NT2/D1 (cell line): ENCODE results near the gene RLF.

Experiments used
- DNase-seq: peaks from one replicate; pipeline ENCODE4 v3.0.0-alpha.2; 2011; ENCODE audit warnings: low read depth, low spot score
- H3K27me3 ChIP-seq: 2 replicates; pipeline ENCODE4 v1.6.0; 2011; ENCODE audit warnings: mild to moderate bottlenecking; ENCODE audit not compliant: insufficient read length, insufficient read depth
- H3K36me3 ChIP-seq: 2 replicates; pipeline ENCODE4 v1.6.1; 2011; ENCODE audit warnings: mild to moderate bottlenecking, low read length, mixed read lengths; ENCODE audit not compliant: insufficient read depth, insufficient read length
- H3K4me1 ChIP-seq: 2 replicates; pipeline ENCODE4 v1.5.1; 2011; ENCODE audit not compliant: insufficient read depth, insufficient read length
- H3K4me3 ChIP-seq: 2 replicates; pipeline ENCODE4 v1.5.1; 2011; ENCODE audit warnings: low read depth; ENCODE audit not compliant: insufficient read length
- H3K9ac ChIP-seq: 2 replicates; pipeline ENCODE4 v1.6.0; 2011; ENCODE audit warnings: low read depth; ENCODE audit not compliant: insufficient read length
- H3K9me3 ChIP-seq: 2 replicates; pipeline ENCODE4 v1.5.1; 2011; ENCODE audit warnings: mild to moderate bottlenecking, low read length; ENCODE audit not compliant: insufficient read depth
- SUZ12 ChIP-seq: IDR thresholded peaks from 2 replicates; pipeline ENCODE4 v1.6.1; 2011; ENCODE audit not compliant: insufficient read length, insufficient read depth; ENCODE audit errors: extremely low read depth
- YY1 ChIP-seq: IDR thresholded peaks from 2 replicates; pipeline ENCODE4 v1.6.1; 2011; ENCODE audit not compliant: insufficient read length, insufficient read depth
- ZNF274 ChIP-seq: IDR thresholded peaks from 2 replicates; pipeline ENCODE4 v1.6.1; 2011; ENCODE audit warnings: mild to moderate bottlenecking, low read depth, low read length

RLF gene

GRCh38 chr1:40132383-40133311, 28.5 kb upstream of the RLF start:
- no peak for DNase-seq
- Histone ChIP-seq H3K9ac (no peak overlapping the region), H3K27me3 (no peaks in the 10 kb centered on the region), H3K36me3 (no peaks in the 10 kb centered on the region), H3K4me3 (no peak overlapping the region), H3K9me3 (no peaks in the 10 kb centered on the region), H3K4me1 (no peaks in the 10 kb centered on the region)
- TF ChIP-seq YY1 = no peak
- TF ChIP-seq SUZ12 = no peak
- TF ChIP-seq ZNF274 = no peak

- Histone ChIP-seq H3K9me3 (no peaks in the 10 kb centered on the region), H3K4me1 (no peaks in the 10 kb centered on the region), H3K4me3 (no peak overlapping the region), H3K36me3 (no peaks in the 10 kb centered on the region), H3K27me3 (no peaks in the 10 kb centered on the region), H3K9ac (no peak overlapping the region)
- TF ChIP-seq YY1 = no peak
- TF ChIP-seq SUZ12 = no peak
- TF ChIP-seq ZNF274 = no peak
- DNase-seq = no peak
Measured at GRCh38 chr1:40133312-40133665, 27.9 kb upstream of the RLF start.

DNA sequence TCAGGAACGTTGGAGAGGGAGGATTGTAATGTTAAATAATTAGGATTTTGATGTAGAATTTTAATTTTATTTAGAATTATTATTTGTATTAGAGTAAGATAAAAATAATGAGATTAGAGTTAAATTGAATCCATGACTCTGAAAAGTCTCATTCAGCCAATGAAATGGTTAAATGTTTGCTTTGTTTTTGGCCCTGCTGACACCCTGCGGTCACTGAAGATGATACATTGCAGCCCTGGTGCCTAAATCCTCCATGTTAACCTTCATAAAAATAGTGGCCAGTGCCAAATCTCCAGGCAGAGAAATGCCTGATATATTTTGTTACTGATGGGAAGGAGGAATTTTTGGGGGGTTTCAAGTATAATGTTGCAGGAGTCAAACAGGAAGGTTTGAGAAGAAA, 27.3 kb upstream of the RLF start:
- H3K9ac ChIP-seq = no peak overlapping the region
- H3K4me1 ChIP-seq = no peaks in the 10 kb centered on the region
- H3K27me3 ChIP-seq = no peaks in the 10 kb centered on the region
- no peaks in the 10 kb centered on the region for H3K9me3 ChIP-seq
- no peak overlapping the region for H3K4me3 ChIP-seq
- no peak for TF ChIP-seq SUZ12
- TF ChIP-seq ZNF274 = no peak
- TF ChIP-seq YY1 = no peak
- no peak for DNase-seq
- H3K36me3 ChIP-seq = no peaks in the 10 kb centered on the region

DNA sequence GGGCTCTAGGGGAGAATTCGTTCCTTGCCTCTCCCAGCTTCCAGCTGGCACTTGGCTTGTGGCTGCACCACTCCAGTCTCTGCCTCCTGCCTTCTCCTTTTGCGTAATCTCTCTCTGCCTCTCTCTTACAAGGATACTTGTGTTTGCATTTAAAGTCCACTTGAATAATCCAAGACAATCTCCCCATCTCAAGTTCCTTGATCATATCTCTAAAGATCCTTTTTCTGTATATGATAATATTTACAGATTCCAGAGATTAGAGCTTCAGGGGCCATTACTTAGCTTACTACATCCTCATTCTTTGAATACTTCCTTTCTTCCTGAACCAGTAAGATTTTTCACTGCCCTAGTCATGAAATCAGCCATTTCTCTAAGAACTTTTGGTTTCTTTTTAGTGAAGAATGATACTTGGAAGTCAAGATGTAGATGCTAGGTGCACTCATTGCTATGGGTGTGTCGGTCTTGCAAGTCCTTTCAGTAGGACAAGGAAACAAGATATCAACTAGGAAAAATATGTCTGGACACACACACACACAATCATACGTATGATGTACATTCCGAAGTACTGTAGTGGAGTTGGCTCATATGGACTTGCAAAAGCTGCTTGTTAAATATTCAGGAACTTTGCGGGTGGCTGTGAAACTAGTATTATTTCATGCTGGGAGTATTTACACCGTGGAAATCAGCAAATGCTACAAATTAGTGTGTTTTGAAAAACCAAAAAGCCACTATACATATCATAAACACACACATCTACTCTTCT, 20.8 kb upstream of the RLF start:
- TF ChIP-seq ZNF274 = no peak
- TF ChIP-seq SUZ12 = no peak
- no peaks in the 10 kb centered on the region for H3K4me1 ChIP-seq
- H3K36me3 ChIP-seq = no peaks in the 10 kb centered on the region
- no peaks in the 10 kb centered on the region for H3K9me3 ChIP-seq
- no peak overlapping the region for H3K9ac ChIP-seq
- no peak overlapping the region for H3K4me3 ChIP-seq
- no peak for DNase-seq
- H3K27me3 ChIP-seq = peaks cover 12% of the 10 kb centered on the region

DNA sequence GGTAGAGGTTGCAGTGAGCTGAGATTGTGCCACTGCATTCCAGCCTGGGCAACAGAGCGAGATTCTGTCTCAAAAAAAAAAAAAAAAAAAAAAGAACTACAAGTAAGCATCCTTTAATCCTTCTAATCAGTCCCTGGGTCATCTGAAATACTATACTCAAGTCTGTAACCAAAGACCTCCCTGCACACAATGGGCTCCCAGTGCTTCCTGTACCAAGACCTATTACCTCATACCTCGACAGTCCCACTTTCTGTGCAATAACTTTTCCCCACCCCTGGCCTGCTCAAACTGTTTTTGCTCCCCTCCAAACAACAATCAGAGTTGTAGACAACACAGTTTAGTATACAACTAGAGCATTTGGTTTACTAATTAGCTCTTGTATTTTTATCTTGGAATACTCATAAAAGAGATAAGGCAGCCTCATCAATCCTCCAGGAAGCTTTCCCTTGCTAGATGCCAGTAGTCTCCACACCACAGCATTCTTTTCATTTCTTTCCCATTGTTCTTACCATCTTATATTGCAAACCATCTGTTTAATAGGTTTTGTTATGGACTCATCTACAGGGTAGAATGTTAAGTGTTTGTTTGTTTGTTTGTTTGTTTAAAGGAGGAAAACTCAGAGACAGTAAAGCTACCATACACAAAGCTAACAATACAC, 19.2 kb upstream of the RLF start:
- Histone ChIP-seq H3K4me1 (no peaks in the 10 kb centered on the region), H3K9me3 (no peaks in the 10 kb centered on the region), H3K36me3 (no peaks in the 10 kb centered on the region), H3K27me3 (peaks cover 20% of the 10 kb centered on the region), H3K9ac (no peak overlapping the region), H3K4me3 (no peak overlapping the region)
- no peak for DNase-seq
- no peak for TF ChIP-seq YY1
- TF ChIP-seq ZNF274 = no peak
- no peak for TF ChIP-seq SUZ12

DNA sequence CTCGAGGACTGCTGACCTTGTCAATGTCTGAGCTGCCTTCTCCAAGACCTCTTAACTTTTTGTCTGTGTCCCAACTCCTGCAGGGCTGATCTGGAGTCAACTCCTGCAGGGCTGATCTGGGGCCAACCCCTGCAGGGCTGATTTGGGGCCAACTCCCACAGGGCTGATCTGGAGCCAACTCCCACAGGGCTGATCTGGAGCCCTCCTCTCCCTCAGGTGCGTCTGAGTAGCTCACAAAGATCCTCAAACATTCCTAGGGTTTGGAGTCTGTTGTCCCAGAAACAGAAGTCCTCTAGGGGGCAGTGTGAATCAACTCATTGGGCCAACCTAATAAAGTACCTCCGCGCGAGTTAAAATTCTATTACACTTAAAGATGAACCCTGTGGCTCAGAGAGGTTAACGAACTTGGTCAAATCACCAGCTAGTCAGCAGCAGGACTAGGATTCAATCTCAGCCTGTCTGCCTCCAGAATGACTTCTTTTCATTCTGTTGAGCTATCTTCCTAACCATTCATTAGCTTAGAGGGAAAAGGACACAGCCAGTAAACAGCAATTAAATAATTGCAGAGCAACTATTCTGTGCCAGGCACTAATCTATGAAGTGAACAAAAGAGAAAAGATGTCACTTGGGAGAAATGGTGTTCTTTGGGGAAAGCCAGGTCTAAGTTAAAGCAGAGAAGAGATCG, 17.2 kb upstream of the RLF start:
- DNase-seq = peak; percentile 87
- H3K9ac ChIP-seq = no peak overlapping the region

More for the DNA sequence above, 17.2 kb upstream of the RLF start:
- Histone ChIP-seq H3K36me3 (no peaks in the 10 kb centered on the region), H3K9me3 (no peaks in the 10 kb centered on the region), H3K4me3 (no peak overlapping the region), H3K27me3 (peaks cover 20% of the 10 kb centered on the region), H3K4me1 (no peaks in the 10 kb centered on the region)
- TF ChIP-seq YY1 = no peak
- TF ChIP-seq SUZ12 = no peak
- no peak for TF ChIP-seq ZNF274
